Neural progenitor cell (in vitro differentiated cells): Measurements from ENCODE around the gene LEKR1. TPM values are rescaled to one million over a fixed set of nuclear protein-coding genes. Genes with fewer than 3 reads are reported as not detected.
A peak's percentile ranks its signal among the peaks of the same experiment; 100 is the strongest.

Experiments
- DNase-seq: peaks from one replicate; pipeline ENCODE4 v3.0.0-alpha.2; 2016; ENCODE audit warnings: low spot score
- H2AFZ ChIP-seq: fragments of 200-600 bp; sonication (generic); replicated peaks from 2 replicates; pipeline ENCODE4 v1.6.1; 2016; ENCODE audit warnings: antibody characterized with exemption
- H3F3A ChIP-seq: fragments of 200-600 bp; sonication (generic); 2 replicates; pipeline ENCODE4 v1.6.1; 2016; ENCODE audit warnings: antibody characterized with exemption, low read depth
- H3K27ac ChIP-seq: fragments of 200-600 bp; sonication (generic); 2 replicates; pipeline ENCODE4 v1.5.1; 2016; ENCODE audit warnings: mild to moderate bottlenecking
- H3K27me3 ChIP-seq: fragments of 200-600 bp; sonication (generic); 2 replicates; pipeline ENCODE4 v1.6.1; 2016; ENCODE audit warnings: mild to moderate bottlenecking, moderate library complexity
- H3K36me3 ChIP-seq: fragments of 200-600 bp; sonication (generic); 2 replicates; pipeline ENCODE4 v1.5.1; 2016
- H3K4me1 ChIP-seq: fragments of 200-600 bp; sonication (generic); 2 replicates; pipeline ENCODE4 v1.6.1; 2016; ENCODE audit warnings: mixed run types
- H3K4me2 ChIP-seq: fragments of 200-600 bp; sonication (generic); 2 replicates; pipeline ENCODE4 v1.6.1; 2016
- H3K4me3 ChIP-seq: fragments of 200-600 bp; sonication (generic); 2 replicates; pipeline ENCODE4 v1.5.1; 2016
- H3K79me2 ChIP-seq: fragments of 200-600 bp; sonication (generic); 2 replicates; pipeline ENCODE4 v1.6.1; 2016; ENCODE audit warnings: low read depth
- H3K9ac ChIP-seq: fragments of 200-600 bp; sonication (generic); 2 replicates; pipeline ENCODE4 v1.6.1; 2016
- H3K9me3 ChIP-seq: fragments of 200-600 bp; sonication (generic); 2 replicates; pipeline ENCODE4 v1.5.1; 2016; ENCODE audit warnings: low read depth
- H4K20me1 ChIP-seq: fragments of 200-600 bp; sonication (generic); 2 replicates; pipeline ENCODE4 v1.6.1; 2016; ENCODE audit warnings: low read depth
- H3K27ac Mint-ChIP-seq: 3 replicates; pipeline ENCODE4 v1.8.0; 2021; ENCODE audit warnings: mixed read lengths
- H3K27me3 Mint-ChIP-seq: 2 replicates; pipeline ENCODE4 v1.8.0; 2022; ENCODE audit warnings: low read depth, mild to moderate bottlenecking, inconsistent platforms, moderate library complexity, mixed read lengths; ENCODE audit not compliant: insufficient read depth
- H3K36me3 Mint-ChIP-seq: 3 replicates; pipeline ENCODE4 v1.8.0; 2021; ENCODE audit warnings: mixed read lengths
- H3K4me1 Mint-ChIP-seq: 3 replicates; pipeline ENCODE4 v1.8.0; 2021; ENCODE audit warnings: mixed read lengths
- H3K4me3 Mint-ChIP-seq: 3 replicates; pipeline ENCODE4 v1.8.0; 2021; ENCODE audit warnings: mild to moderate bottlenecking, moderate library complexity, mixed read lengths
- H3K9me3 Mint-ChIP-seq: 3 replicates; pipeline ENCODE4 v1.8.0; 2020; ENCODE audit warnings: mixed read lengths
- CTCF ChIP-seq: fragments of 200-600 bp; sonication (generic); IDR thresholded peaks from 2 replicates; pipeline ENCODE4 v1.5.1; 2017; ENCODE audit warnings: antibody characterized with exemption, mild to moderate bottlenecking
- EZH2 ChIP-seq: fragments of 200-600 bp; sonication (generic); IDR thresholded peaks from 2 replicates; pipeline ENCODE4 v1.6.1; 2017; ENCODE audit warnings: antibody characterized with exemption, mild to moderate bottlenecking, moderate library complexity
- EZH2phosphoT487 ChIP-seq: fragments of 200-600 bp; sonication (generic); IDR thresholded peaks from 2 replicates; pipeline ENCODE4 v1.6.1; 2017; ENCODE audit warnings: antibody characterized with exemption
- total RNA-seq: library from RNA; depleted of rRNA; stranded (reverse); fragments of >200 nt; gene quantifications from 2 replicates; pipeline ENCODE4 v1.2.3, GENCODE V29; 2015; ENCODE audit warnings: low replicate concordance

The LEKR1 gene
- total RNA-seq, 1 donor from 2014 or later: 1.9 TPM

GRCh38 chr3:157089455-157090221 lies 263.5 kb downstream of the LEKR1 start:
- Histone ChIP-seq H3F3A (peaks cover 9% of the 10 kb centered on the region), H3K27me3 (peaks cover 6% of the 10 kb centered on the region), H2AFZ (peak overlapping the region; percentile 83), H3K36me3 (no peaks in the 10 kb centered on the region), H3K79me2 (no peaks in the 10 kb centered on the region), H3K9ac (no peak overlapping the region), H3K4me3 (no peak overlapping the region), H3K27ac (no peak overlapping the region), H4K20me1 (no peaks in the 10 kb centered on the region), H3K9me3 (no peaks in the 10 kb centered on the region), H3K4me1 (peaks cover 13% of the 10 kb centered on the region), H3K4me2 (no peak overlapping the region)
- no peaks in the 10 kb centered on the region for H3K9me3 Mint-ChIP-seq
- peak overlapping the region; percentile 62 for H3K27ac Mint-ChIP-seq
- no peaks in the 10 kb centered on the region for H3K36me3 Mint-ChIP-seq
- peak overlapping the region; percentile 87 for H3K4me3 Mint-ChIP-seq
- peaks cover 31% of the 10 kb centered on the region for H3K4me1 Mint-ChIP-seq
- no peak for DNase-seq
- no peak for TF ChIP-seq EZH2
- no peak for TF ChIP-seq EZH2phosphoT487
- no peak for TF ChIP-seq CTCF
- H3K27me3 Mint-ChIP-seq: peaks cover 9% of the 10 kb centered on the region

- peaks cover 31% of the 10 kb centered on the region for H3K4me1 Mint-ChIP-seq
Observed at GRCh38 chr3:157091083-157091833, 265.1 kb downstream of the LEKR1 start.

GRCh38 chr3:157092230-157092629 lies 266.1 kb downstream of the LEKR1 start:
- H3K4me3 ChIP-seq: no peak overlapping the region
- H3K36me3 ChIP-seq: no peaks in the 10 kb centered on the region
- H3F3A ChIP-seq: peaks cover 9% of the 10 kb centered on the region
- H3K27ac ChIP-seq: no peak overlapping the region
- no peaks in the 10 kb centered on the region for H3K9me3 Mint-ChIP-seq
- no peak overlapping the region for H3K4me3 Mint-ChIP-seq
- H3K36me3 Mint-ChIP-seq: no peaks in the 10 kb centered on the region
- peaks cover 6% of the 10 kb centered on the region for H3K27me3 ChIP-seq
- H3K27ac Mint-ChIP-seq: no peak overlapping the region
- peaks cover 24% of the 10 kb centered on the region for H3K4me1 Mint-ChIP-seq
- no peak overlapping the region for H2AFZ ChIP-seq
- H3K9ac ChIP-seq: no peak overlapping the region
- TF ChIP-seq EZH2phosphoT487: no peak
- no peak for TF ChIP-seq EZH2
- H3K9me3 ChIP-seq: no peaks in the 10 kb centered on the region
- no peaks in the 10 kb centered on the region for H3K79me2 ChIP-seq
- no peak for DNase-seq
- H3K4me2 ChIP-seq: no peak overlapping the region
- H4K20me1 ChIP-seq: no peaks in the 10 kb centered on the region
- peaks cover 9% of the 10 kb centered on the region for H3K27me3 Mint-ChIP-seq
- peaks cover 13% of the 10 kb centered on the region for H3K4me1 ChIP-seq

More at GRCh38 chr3:157091083-157091833, 265.1 kb downstream of the LEKR1 start:
- Histone ChIP-seq H3K9me3 (no peaks in the 10 kb centered on the region), H3K4me3 (no peak overlapping the region), H3K4me2 (no peak overlapping the region), H3K36me3 (no peaks in the 10 kb centered on the region), H3F3A (peaks cover 9% of the 10 kb centered on the region), H2AFZ (no peak overlapping the region), H4K20me1 (no peaks in the 10 kb centered on the region), H3K79me2 (no peaks in the 10 kb centered on the region), H3K9ac (no peak overlapping the region), H3K27ac (no peak overlapping the region), H3K4me1 (peaks cover 13% of the 10 kb centered on the region), H3K27me3 (peaks cover 6% of the 10 kb centered on the region)
- Mint-ChIP-seq H3K4me3 (no peak overlapping the region), H3K27me3 (peaks cover 9% of the 10 kb centered on the region), H3K27ac (no peak overlapping the region), H3K9me3 (no peaks in the 10 kb centered on the region), H3K36me3 (no peaks in the 10 kb centered on the region)
- TF ChIP-seq EZH2phosphoT487: no peak
- no peak for TF ChIP-seq CTCF
- no peak for TF ChIP-seq EZH2
- no peak for DNase-seq
